ENCODE data around the gene INA. TPM values are rescaled to one million over a fixed set of nuclear protein-coding genes. Genes with fewer than 3 reads are reported as not detected.

The INA gene
- total RNA-seq: under 1 TPM in 2 of 4 donors, not detected in 2; 0.17 to 0.59 TPM

GRCh38 chr10:103276896-103277712, at the start of gene INA:
Gene INA (plus strand): TSS chr10:103277138. CDS start chr10:103277212, 74 bp downstream.
- peak; percentile 16 to 18 for DNase-seq
- Histone ChIP-seq H3K4me1 (peaks cover 5 to 17% of the 10 kb centered on the region in 2 donors), H3K36me3 (no peaks in the 10 kb centered on the region), H3K4me3 (replicated peaks in 1 of 3) (peak within 1 kb of the TSS in 1 of 3 donors; percentile 2), H3K27ac (no peak within 1 kb of the TSS), H3K27me3 (peaks cover 22% of the 10 kb centered on the region), H3K9me3 (no peaks in the 10 kb centered on the region)
- intact Hi-C loops (cut with DNase I): no loop called here
- no peak for TF ChIP-seq CTCF (IDR thresholded peaks at IDR 0.05)
- WGBS, 2 donors: 0% methylated on average over 5 to 32 of the region's 105 CpGs

GRCh38 chr10:103227416-103227815, 49.5 kb upstream of the INA start:
- no peak overlapping the region for H3K27ac ChIP-seq
- TF ChIP-seq CTCF (IDR thresholded peaks at IDR 0.05) (no peak), POLR2A (IDR thresholded peaks at IDR 0.05) (no peak)
- H3K27me3 ChIP-seq: no peaks in the 10 kb centered on the region
- no peak overlapping the region for H3K4me3 ChIP-seq (replicated peaks in 1 of 3)
- 95 to 96% methylated on average over 1 of the region's 1 CpG for WGBS, 2 donors
- peaks cover 18 to 20% of the 10 kb centered on the region in 2 donors for H3K4me1 ChIP-seq
- no peaks in the 10 kb centered on the region for H3K36me3 ChIP-seq
- no peaks in the 10 kb centered on the region for H3K9me3 ChIP-seq
- no peak for DNase-seq
- intact Hi-C loops (cut with DNase I): no loop called here

GRCh38 chr10:103231047-103231551, 45.8 kb upstream of the INA start:
- H3K4me1 ChIP-seq: peaks cover 18 to 26% of the 10 kb centered on the region in 2 donors
- 22 to 30% methylated on average over 4 of the region's 4 CpGs for WGBS, 2 donors
- H3K27ac ChIP-seq: peak overlapping the region; percentile 78 to 89 (median 84)
- H3K27me3 ChIP-seq: no peaks in the 10 kb centered on the region
- no peaks in the 10 kb centered on the region for H3K9me3 ChIP-seq
- H3K36me3 ChIP-seq: no peaks in the 10 kb centered on the region
- DNase-seq: peak; percentile 66 to 69
- TF ChIP-seq POLR2A (IDR thresholded peaks at IDR 0.05) (peak in 1 of 2 donors; percentile 20), CTCF (IDR thresholded peaks at IDR 0.05) (no peak)
- no peak overlapping the region for H3K4me3 ChIP-seq (replicated peaks in 1 of 3)
- intact Hi-C loops (cut with DNase I): no loop called here

GRCh38 chr10:103232131-103232673, 44.7 kb upstream of the INA start:
- intact Hi-C loops (cut with DNase I): no loop called here
- H3K27ac ChIP-seq: peak overlapping the region; percentile 46 to 89 (median 78)
- 71 to 80% methylated on average over 3 of the region's 3 CpGs for WGBS, 2 donors
- no peak for DNase-seq
- no peak for TF ChIP-seq POLR2A (IDR thresholded peaks at IDR 0.05)
- no peak for TF ChIP-seq CTCF (IDR thresholded peaks at IDR 0.05)
- H3K36me3 ChIP-seq: no peaks in the 10 kb centered on the region
- H3K27me3 ChIP-seq: no peaks in the 10 kb centered on the region
- no peaks in the 10 kb centered on the region for H3K9me3 ChIP-seq
- H3K4me1 ChIP-seq: peaks cover 18 to 26% of the 10 kb centered on the region in 2 donors
- no peak overlapping the region for H3K4me3 ChIP-seq (replicated peaks in 1 of 3)
